GM18870 (cell line): Measurements from ENCODE around the gene NME4.
A peak's percentile ranks its signal among the peaks of the same experiment; 100 is the strongest.

Experiments used
- ATAC-seq: cut with Tn5 transposase; IDR thresholded peaks from one replicate; pipeline ENCODE4 v1.9.1; 2021; ENCODE audit warnings: moderate library complexity; ENCODE audit not compliant: unreplicated experiment

NME4 gene

DNA sequence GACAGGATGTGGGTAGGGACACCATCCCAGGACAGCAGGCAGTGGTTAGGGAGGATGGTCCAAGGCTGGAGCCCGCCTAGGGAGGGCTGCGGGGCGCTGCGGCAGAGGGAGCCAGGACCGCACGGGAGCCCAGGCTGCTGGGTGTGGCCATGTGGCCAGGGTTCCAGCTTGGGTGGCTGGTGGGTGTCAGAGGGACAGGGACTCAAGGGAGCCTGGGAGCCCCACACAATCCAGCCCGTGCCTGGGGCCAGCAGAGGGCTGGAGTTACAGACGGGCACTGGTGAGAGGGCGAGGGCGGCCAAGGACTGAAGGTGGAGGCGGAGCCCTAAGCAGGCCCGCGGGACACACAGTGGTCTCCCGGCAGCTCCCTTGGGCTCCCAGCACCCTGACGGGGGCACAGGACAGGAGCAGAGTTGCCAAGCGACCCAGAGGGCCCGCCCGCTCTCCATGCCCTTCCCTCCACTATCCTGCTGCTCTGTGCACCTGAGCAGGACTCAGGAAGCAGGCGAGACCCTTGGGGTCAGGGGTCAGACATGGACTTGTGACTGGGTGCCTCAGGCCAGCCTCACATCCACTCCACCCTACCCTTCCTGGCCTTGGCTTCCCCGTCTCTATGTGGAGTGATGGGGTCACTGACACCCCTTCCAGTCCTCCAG, 33.8 kb upstream of the NME4 start:
- no peak for ATAC-seq

DNA sequence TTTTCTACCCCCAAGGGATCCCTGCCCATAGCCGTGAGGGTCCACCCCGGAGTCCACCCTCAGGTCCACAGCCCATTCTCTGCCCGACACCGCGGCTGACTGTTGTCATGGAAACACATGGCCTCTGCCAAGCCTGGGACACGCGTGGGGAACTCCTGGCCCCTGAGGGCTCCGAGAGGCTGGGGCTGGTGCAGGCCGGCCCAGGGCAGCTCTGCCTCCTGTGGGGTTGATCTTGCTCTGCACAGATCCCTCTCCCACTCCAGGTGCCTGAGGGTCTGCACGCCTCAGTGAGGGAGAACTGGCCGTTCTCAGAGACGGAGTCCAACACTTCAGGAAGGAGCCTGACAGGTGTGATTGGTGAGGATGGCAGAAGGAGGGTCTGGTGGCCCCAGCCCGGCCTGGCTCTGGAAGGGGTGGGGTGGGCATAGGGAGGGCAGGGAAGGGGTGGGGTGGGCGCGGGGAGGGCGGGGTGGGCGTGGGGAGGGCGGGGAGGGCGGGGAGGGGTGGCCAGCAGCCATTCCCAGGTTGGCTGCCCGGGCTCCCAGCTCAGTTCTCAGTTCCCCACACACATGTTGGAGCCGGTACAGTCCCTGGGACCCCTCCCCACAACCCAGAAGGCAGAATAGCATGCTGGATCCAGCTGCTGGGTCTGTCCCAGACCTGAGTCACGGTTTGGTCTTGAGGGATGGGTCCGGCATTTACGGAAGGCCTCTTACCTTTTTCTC, 33.1 kb upstream of the NME4 start:
- ATAC-seq: no peak

- no peak for ATAC-seq
These were observed 32.2 kb upstream of the NME4 start for GRCh38 chr16:364595-365491.

GRCh38 chr16:366476-366875, 30.5 kb upstream of the NME4 start:
- ATAC-seq: no peak

DNA sequence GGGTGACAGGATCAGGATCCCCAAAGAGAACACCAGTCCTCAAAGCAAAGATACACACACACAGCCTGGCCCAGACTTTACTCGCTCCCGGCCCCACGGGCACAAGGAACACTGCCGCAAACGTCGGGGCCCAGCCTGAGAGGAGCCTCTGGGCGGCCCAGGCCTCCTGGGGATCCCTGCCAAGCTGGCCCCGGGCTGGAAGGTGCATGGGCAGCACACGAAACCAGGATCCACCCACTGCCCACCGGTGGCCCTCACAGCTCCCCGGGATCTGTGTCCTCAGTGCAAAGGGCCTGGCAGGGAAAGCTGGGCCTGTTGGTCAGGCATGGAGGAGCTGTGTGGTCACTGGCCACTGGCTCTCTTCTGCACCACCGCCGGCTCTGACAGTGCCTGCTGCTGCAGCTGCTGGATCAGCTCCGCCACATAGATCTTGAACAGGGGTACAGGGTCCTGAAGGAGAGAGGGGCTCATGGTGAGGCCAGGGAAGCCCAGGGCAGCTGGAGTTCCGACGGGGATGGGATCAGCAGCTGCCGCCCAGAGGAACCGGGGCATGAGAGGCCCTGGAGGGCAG, 29.6 kb upstream of the NME4 start:
- no peak for ATAC-seq

DNA sequence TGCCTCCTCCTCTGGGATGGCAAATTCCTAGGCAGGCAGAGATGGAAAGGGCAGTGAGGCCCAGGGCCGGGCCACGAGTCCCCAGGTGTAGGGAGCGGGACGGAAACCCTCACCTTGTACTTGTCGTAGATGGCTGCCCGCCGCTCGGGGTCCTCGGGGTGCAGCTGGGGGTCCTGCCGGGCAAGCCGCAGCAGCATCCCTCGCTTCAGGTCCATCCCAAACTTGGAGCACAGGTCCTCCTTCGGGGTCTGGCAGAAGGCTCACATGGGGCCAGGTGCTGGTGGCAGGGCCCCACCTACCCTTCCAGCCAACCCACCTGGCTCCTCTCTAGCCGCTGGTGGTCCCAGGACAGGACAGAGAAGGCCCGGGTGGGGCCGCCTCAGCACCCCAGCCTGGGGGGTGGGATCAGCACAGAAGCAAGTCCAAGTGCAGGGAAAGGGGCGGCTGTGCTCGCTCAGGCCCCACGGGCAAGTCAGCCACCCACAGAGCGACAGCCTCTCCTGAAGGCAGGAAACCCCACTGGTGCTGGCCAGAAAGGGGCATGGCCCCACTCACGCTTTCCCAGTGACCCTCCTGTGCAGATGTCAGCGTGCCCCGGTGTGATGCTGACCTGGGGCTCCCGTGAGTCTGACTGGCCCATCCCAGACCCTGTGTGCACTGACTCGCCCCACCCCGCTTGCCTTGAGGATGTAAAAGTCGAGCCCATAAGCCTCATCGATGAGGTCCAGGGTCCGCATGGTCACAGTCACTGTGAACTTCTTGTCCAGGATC, 28.4 kb upstream of the NME4 start:
- ATAC-seq: no peak

GRCh38 chr16:369275-369865, 27.6 kb upstream of the NME4 start:
- ATAC-seq: no peak

- no peak for ATAC-seq
These were observed 27.0 kb upstream of the NME4 start for GRCh38 chr16:369866-370436.

GRCh38 chr16:370443-370842, 26.6 kb upstream of the NME4 start, which contains the start of gene MRPL28:
Gene MRPL28, minus strand, starts transcription at chr16:370538. Its CDS starts 320 bp downstream, at chr16:370218.
- peak; percentile 63 for ATAC-seq

GRCh38 chr16:370979-371514, 26.0 kb upstream of the NME4 start:
- ATAC-seq: no peak

- no peak for ATAC-seq
These were observed 25.3 kb upstream of the NME4 start for GRCh38 chr16:371515-372301.

DNA sequence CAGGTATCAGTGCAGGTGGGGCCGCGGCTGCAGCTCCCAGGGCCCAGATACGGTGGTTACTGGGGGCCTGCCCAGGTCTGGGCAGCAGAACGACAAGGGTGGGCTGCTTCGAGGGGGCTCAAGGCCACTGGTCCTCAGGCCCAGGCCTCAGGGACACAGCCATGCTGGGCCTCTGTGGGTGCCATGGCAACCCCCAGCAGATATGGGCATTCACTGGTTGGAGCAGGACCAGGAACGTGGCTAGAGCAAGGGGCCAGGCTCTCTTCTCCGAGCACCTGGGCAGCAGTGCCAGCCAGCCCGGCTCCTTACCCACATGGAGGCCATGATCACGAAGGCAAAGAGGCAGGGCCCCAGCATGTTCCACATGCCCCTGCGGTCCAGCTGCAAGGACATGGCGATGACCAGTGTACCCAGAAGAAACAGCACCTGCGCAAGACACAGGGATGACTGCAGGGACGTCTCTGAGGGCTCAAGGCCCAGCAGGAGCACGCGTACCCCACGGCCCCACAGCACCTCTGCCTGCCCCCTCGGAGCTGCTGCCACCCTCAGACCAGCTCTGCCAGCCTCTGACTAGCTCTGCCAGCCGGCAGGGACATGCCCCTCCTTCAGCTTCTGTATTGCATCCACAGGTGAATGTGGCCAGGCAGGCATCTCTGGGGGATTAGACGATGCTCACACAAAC, 24.6 kb upstream of the NME4 start:
- no peak for ATAC-seq

GRCh38 chr16:373020-373598, 23.9 kb upstream of the NME4 start:
- no peak for ATAC-seq

DNA sequence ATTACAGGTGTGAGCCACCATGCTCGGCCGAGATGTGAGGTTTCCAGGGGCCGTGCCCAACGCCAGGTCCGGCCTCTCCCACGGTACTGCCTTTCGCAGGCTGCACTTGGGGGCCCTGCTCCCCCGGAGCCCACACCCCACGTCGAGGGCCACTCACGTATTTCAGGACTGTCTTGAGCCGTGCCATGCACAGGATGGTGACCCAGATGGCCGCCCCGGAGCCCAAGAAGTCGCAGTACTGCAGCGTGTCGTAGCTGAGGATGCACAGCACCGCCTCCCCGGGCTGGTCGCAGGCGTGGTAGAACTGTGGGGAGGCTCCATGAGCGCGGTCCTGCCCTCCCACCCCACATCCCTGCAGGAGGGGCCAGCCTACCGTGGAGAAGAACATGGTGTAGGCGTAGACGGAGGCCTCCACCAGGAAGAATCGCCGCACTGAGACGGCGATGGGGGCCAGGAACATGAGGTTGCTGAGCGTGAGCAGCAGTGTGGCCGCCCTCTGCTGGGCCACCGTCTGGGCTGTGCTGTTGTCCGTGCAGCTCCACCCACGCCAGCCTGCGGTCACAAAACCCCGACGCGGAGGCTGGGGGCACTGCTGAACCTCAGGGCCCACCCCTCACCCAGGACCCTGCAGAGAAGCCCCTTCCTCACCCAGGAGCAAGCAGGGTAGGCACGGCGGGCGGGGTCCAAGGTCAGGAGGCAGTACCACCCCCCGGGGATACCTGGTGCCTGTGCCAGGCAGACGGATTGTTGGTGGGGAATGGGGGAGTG, 23.0 kb upstream of the NME4 start:
- ATAC-seq: no peak

- ATAC-seq: no peak
These were observed 22.4 kb upstream of the NME4 start for GRCh38 chr16:374616-374926.

DNA sequence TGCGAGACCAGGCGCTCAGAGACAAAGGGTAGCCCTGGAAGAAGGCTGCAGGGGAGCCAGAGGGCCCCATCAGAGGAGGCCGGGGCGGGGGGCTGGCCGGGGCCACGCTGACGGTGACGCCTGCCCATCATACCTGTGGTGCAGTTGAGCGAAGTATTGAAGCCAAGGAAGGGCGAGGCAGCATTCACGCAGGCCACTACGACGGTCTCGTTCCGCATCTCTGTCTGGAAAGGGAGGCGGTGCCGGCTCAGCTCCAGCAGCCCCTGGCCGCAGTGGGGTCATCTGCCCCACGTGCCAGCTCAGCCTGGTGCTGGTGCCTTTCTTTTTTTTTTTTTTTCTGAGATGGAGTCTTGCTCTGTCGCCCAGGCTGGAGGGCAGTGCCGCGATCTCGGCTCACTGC, 21.8 kb upstream of the NME4 start:
- ATAC-seq: no peak
